GM18868 (cell line): ENCODE data around the gene HSD11B1L.

Experiments
- ATAC-seq: cut with Tn5 transposase; IDR thresholded peaks from one replicate; pipeline ENCODE4 v1.9.1; 2021; ENCODE audit warnings: mild to moderate bottlenecking, moderate library complexity; ENCODE audit not compliant: unreplicated experiment

The HSD11B1L gene

DNA sequence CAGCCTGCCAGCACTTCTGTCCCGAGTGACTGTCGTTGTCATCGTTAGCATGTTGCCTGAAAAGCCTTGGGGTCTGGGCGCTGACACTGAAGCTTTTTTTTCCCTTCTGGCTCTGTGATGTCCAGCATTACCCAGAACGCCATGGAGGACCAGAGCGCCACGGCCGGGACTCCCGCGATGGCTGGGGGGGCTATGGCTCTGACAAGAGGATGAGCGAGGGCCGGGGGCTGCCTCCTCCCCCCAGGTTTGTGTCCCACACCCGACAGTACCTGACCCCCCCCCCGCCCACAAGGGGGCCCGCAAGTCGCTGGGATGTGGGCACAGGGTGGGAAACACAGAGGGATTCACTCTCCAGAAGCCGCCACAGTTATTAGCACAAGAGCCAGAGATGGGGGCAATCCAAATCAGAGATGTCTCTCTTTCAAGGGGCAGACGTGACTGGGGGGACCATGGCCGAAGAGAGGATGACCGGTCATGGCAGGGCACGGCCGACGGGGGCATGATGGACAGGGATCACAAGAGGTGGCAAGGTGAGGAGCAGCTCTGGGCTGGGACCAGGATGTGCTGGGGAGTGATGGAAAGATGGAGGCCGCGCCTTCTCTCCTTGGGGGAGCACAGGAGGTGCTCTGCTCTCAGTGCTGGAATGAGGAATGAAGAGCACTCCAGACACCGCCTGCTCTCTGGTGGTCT, 13.8 kb upstream of the HSD11B1L start:
- no peak for ATAC-seq

DNA sequence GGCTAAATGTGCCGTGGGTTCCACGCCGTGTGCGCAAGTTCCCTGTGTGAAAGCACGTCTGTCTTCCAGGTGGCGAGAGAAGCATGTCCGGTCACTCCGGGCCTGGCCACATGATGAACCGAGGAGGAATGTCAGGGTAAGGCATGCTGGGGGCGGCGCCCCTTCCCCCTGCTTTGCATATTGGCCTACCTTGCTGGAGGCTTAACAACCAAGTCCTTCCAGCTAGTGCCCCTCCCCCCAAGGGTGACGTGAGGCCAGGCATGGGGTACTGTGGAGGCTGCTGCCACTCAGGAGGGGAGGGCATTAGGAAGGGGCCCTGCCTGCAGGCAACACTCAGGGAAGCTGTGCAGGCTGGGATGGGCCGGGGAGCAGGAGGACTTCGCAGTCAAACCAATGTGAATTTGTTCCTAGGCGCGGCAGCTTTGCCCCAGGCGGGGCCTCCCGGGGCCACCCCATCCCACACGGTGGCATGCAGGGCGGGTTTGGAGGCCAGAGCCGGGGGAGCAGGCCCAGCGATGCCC, 13.0 kb upstream of the HSD11B1L start:
- no peak for ATAC-seq

DNA sequence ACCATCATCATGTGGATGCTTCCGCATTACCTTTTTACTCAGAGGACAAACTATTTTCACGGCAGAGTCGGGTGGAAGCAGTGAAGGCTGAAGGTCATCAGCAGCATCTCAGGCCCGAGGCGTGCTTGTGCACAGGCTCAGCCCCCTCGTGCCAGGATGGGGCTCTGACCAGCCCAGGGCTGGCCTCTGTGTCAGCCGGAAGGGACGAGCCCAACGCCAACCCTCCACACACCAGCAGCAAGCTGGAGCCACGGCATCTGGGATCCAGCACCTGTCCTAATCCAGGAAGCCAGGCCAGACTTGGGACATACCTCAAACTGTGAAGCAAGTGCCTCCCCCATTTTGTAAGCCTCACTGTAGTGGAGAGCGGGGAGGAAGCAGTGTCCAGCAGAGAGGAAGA, 11.6 kb upstream of the HSD11B1L start:
- ATAC-seq: no peak

DNA sequence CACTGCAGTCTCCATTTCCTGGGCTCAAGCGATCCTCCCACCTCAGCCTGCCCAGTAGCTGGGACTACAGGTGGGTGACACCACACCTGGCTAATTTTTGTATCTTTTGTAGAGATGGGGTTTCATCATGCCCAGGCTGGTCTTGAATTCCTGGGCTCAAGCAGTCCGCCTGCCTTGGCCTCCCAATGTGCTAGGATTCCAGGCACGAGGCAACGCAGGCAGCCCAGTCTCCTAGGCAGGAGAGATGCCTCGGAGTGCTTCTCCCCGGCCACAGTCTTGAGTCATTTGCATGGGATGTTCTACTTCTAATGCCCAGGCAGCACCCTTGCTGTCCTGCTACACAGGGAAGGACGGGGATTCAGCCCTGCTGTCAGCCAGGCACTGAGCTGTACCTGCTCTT, 9.2 kb upstream of the HSD11B1L start:
- no peak for ATAC-seq

DNA sequence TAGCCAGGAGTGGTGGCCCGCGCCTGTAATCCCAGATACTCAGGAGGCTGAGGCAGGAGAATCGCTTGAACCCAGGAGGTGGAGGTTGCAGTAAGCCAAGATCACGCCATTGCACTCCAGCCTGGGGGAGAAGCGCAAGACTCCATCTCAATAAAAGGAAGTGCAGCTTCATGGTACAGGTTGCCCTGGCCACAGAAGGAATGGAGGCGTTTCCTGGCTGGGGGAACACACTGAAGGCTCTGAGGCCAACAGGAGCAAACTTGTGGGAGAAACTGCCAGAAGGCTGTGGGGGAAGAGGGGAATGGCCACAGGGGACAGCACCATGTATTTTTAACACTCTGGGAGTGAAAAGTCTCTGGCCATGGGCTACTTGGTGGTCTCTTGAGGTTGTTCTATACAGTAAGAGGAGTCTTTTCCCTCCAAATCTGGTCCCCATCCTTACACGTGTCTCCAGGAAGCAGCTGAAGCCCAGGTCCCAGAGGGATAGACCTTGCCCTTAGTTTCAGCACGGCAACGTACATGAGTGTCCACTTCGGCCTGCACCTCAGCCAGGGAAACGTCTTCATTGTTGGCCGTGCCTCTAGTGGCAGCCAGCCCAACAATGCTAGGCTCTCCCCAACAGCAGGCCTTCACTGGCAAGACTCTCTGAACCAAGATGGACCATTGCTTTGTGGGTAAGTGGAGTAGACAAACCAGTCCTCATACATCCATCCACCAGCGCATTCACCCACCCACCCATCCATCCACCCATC, 7.9 kb upstream of the HSD11B1L start:
- ATAC-seq: no peak

DNA sequence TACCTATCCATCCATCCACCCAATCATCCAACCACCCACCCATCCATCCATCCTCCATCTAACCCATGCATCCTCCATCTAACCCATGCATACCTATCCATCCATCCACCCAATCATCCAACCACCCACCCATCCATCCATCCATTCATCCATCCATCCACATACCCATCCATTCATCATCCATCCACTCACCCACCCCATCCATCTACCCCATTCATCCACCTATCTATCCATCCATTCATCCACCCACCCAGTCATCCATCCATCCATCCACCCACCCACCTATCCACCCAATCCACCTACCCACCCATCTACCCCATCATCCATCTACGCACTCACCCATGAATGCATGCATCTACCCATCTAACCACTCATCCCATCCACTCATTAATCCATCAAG, 7.1 kb upstream of the HSD11B1L start:
- ATAC-seq: no peak

DNA sequence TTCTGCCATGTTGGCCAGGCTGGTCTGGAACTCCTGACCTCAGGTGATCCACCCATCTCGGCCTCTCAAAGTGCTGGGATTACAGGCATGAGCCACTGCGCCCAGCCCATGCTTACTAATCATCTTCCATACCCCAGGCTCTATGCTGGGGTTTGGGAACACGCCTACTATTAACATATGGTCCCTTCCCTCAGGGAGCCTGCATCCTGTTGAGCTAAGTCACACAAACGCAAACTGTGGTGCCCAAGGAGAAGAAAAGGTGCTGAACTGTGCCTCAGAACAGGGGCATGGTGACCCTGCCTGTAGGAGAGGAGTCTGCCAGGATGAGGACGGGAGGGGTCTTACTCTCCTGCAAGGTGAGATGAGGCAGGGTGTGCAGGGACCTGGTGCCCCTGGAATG, 6.1 kb upstream of the HSD11B1L start:
- ATAC-seq: no peak

DNA sequence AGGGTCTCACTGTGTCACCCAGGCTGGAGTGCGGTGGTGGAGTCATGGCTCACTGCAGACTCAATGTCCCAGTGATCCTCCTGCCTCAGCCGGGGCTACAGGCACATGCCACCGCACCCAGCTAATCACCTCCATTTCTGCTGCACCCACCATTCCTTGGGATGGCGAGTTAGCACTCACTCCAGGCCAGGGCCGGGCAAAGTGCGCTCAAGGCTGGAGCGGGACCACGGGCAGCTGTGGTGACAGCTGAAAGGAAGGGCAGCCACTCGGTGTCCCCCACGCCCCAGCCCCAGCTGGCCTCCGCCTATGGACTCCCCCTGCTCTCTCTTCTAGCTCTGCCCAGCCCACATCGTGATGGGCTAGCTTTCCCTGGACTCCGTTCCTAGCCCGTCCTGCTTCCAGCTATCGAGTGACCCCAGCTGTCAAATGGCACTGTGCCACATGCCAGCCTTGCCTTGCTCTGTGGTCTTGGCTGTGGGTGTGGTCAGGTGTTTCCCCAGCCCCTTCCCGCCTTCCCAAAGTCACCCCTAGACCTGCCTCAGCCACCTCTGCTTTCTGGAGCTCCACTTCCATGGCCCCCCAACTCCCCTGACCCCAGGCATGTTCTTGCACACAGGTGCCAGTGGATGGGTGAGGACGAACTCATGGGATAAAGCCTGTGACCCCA, 4.6 kb upstream of the HSD11B1L start:
- ATAC-seq: no peak

DNA sequence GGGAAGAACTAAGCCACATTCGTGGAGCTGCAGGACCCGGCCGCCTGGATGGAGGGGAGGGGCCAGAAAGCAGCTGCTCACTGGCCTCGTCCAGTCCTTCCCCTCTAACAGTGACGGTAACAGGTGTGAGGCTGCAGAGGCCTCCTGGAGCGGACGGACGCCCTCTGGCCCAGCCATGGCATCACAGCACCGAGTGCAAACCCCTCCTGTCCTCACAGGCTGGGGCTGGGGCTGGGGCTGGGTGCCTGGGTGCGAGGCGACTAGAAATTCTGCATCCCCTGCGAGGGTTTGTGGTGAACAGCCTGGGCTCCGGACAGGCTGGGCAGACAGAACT, 4.1 kb upstream of the HSD11B1L start:
- no peak for ATAC-seq

DNA sequence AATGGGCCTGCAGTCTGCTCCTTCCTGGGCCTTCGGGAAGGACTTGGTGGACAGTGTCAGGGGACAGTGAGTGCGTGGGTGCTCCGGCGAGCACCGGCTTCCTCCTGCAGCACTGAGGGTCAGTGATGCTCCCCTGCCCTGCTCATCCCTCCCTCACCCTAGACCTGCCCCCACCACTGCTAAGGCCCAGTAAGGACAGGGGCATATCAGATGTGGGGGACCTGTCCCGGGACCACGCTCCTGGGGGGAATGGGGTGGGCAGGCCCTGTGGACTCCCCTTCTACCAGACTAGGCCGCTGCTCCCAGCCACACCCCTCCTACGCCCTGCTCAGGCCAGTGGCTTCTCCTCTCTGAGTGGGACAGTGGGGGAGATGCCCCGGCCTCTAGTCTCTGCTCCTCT, 3.7 kb upstream of the HSD11B1L start:
- ATAC-seq: no peak

DNA sequence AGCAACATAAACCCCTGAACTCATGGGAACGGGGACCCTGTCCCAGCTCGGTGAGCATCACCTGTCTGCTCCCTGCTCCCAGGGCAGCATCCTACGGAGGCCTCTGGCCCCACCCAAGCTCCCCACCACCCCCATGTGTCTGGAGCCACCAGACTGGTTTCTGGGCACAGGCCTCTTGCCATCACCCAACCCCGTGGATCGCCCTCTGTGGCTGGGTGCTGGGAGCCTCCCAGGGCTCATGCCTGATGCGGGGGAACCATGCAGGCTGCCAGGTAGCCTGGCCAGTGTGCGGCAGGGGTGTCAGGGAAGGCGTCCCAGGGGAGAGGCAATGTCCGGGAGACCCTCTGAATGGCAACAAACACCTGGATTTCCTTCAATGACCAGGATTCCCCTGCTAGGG, 3.2 kb upstream of the HSD11B1L start:
- ATAC-seq: no peak

DNA sequence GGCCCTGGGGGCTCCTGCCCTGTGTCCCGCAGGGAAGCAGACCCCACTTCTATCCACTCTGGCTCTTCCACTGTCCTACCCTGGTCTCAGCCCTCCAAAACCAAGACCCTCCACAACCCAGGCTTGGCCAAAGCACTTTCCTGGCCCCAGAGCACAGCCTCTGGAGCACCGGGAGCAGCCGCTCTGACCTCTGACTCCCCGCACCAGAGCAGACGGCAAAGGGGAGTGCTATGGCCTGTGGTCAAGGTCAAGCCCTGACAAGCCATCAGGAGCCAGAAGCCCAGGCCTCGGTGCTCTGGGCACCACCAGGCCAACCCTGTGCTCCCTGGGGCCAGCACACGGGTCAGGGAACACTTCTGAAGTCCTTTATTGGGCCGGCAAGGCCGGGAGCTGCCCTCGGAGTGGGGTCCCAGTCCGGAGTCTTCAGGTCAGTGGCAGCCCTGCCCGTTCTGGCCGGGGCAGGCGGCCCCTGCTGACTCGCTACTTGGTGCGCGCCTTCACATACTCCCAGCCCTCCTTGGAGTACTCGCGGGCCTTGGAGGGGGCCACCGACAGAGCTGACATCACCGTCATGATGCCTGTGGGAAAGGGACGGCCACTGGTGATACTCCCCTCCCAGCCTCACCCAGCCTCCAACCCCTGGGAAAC, 2.6 kb upstream of the HSD11B1L start:
- no peak for ATAC-seq

DNA sequence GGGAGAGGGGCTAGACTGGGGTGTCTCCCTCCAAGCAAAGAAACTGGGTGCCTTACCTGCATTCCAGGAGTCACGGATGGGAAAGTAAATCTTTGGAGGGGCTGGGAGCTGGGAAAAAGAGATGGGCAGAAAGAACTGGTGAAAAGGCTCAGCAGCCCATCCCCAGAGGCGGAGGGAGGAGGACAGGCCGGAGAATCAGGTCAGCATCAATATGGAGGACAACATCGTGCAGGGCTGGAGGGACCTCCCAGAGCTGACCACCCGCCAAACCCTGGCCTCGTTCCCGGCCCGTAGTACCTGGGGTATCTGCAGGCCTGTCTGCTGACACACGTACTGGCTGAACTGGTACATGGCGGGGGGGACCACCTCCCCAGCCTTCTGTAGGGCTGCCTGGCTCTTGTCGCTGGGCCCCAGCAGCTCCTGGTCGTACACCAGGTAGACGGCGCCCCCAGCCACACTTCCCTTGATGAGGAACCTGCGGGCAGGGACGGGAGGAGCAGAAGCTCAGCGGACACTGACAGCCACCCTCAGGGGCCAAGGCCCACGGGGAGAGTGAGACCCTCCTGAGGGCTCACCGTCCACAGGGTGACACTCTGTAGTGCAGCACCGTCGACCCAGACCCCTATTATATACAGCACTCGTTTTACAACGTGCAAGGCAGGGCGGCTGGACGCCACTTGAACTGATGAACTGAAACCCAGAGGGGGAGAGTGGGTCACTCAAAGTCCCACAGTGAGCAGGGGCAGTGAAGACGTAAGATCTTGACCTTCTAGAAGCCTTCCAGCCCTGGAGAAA, 1.3 kb upstream of the HSD11B1L start:
- ATAC-seq: no peak

DNA sequence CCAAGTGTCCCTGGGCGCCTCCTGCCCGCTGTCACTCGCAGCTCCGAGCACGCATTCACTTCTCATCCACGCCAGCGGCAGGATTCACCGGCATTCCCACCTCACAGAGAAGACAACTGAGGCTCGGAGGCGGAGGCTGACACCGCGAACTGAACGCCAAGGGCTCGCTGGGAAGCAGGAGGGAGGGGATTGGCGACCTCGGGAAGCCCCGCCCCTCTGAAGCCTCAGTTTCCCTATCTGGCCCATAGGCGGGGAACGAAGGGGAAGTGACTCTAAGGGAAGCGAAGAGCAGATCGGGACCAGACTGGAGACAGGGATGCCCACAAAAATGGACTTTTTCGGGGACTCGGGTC, 767 bp upstream of the HSD11B1L start:
- ATAC-seq: no peak

DNA sequence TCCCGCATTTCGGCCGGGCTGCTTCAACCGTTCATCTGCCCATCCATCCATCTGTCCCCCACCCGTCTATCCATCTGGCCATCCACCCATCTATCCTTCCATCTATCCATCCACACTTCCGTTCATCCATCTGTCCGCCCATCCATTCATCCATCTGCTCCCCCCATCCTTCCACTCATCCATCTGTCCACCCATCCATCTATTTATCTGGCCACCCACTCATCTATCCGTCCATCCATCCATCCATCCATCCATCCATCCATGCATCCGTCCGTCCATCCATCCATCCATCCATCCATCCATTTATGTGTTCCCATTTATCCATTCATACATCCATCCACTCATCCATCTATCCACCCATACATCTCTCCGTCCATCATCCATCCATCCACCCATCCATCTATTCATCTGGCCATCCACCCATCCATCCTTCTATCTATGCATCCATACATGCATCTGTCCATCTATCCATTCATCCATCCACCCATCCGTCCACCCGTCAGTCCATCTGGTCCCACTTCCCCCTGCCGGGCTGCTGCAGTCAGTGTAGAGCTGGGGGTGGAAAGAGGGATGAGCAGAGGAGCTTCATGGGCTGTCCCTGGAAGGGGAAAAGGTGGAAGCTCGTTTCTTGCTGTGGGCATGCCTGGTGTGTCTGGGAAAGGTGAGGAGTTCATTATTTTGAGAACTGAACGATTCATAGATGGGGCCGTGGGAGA, 722 bp downstream of the HSD11B1L start:
- ATAC-seq: no peak

DNA sequence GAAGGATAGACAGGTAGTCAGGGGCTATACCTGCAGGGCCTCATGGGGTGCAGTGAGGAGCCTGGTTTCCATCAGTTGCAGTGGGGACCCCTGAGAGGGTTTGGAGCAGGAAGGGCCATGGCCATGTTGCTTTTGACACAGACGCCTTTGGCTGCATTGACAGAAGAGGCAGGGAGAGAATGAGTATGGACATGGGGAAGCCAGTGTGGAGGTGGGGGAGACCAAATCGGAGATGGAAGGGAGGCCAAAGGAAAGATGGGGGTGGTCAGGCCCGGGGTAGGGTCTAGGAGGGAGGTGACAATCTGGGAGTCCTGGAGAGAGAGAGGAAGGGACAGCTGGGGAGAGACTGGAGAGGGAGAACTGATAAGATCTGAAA, 1.3 kb downstream of the HSD11B1L start:
- no peak for ATAC-seq

DNA sequence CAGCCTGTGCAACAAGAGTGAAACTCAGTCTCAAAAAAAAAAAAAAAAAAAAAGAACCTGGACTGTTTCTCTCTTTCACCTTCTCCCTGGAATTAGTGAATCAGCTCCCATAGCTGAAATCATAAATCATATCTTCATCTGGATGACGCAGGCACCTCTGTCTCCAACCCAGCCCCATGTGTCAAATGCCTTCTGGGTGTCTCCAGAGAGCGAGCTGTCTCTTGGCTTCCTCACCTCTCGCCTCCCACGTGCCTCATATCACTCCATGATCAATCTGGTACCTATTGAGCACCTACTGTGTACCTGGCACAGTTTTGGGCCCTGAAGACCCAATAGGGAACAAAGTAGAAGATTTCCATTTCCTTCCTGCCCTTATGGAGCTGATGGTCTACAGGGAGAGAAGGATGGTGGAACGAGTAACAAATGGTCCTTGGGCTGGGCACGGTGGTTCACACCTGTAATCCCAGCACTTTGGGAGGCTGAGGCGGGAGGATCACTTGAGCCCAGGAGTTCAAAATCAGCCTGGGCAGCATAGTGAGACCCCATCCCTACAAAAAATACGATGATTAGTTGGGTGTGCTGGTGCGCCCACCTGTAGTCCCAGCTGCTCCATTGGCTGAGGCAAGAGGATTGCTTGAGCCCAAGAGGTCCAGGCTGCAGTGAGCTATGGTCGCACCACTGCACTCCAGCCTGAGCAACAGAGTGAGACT, 2.5 kb downstream of the HSD11B1L start:
- ATAC-seq: no peak

DNA sequence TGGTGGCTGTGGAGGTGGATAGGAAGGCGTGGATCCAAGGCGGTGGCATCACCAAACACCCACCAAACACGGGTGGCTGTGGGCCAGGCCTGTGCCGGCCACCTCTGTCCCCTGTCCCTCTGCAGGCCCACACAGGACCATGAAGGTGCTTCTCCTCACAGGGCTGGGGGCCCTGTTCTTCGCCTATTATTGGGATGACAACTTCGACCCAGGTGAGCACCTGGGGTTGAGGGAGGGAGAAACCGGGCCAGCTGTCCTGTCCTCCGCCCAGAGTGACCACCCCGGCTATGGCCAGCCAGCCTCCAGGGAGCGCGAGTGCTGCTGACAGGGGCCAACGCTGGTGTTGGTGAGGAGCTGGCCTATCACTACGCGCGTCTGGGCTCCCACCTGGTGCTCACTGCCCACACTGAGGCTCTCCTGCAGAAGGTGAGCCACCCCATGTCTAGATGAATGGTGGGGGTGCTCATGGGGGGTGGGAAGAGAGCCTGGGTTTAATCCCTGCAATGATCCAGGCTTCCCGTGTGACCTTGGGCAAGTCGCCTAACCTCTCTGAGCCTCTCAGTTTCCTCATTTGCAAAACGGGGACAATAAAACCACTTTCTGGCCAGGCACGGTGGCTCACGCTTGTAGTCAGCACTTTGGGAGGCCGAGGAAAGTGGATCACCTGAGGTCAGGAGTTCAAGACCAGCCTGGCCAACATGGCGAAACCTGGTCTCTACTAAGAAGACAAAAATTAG, 4.0 kb downstream of the HSD11B1L start:
- no peak for ATAC-seq

DNA sequence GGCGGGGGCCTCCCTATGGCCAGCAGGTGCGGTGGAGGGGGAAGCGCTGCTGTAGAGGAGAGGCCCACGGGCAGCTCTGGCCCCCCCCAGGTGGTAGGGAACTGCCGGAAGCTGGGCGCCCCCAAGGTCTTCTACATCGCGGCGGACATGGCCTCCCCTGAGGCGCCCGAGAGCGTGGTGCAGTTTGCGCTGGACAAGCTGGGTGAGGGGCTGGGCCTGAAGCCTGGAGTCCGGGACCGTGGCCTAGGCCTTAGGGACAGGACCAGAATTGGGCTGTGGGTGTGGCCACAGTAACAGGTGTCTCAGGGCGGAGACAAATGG, 5.5 kb downstream of the HSD11B1L start:
- no peak for ATAC-seq
